Liver (tissue), 3 donors: ENCODE data around the gene HUNK.

Experiments used
- ATF3 ChIP-seq: IDR thresholded peaks from 2 replicates; pipeline ENCODE4 v1.6.1; 2016; ENCODE audit warnings: antibody characterized with exemption
- CTCF ChIP-seq: fragments of 150-350 bp; IDR thresholded peaks from 2 replicates; pipeline ENCODE4 v1.5.1; 2017; ENCODE audit warnings: improper control_type of control experiment, low read depth, low read length; ENCODE audit not compliant: missing input control
- FOXA1 ChIP-seq: IDR thresholded peaks from 2 replicates; pipeline ENCODE4 v1.6.1; 2016; ENCODE audit warnings: antibody characterized with exemption
- GABPA ChIP-seq, 2 donors: IDR thresholded peaks in 1 of 2; conservative IDR thresholded peaks in 1 of 2; 2 replicates each; pipeline ENCODE4 v1.6.1; 2016; ENCODE audit warnings: antibody characterized with exemption in 2 of 2, mild to moderate bottlenecking in 1 of 2, moderate library complexity in 1 of 2
- MAX ChIP-seq: IDR thresholded peaks from 2 replicates; pipeline ENCODE4 v1.6.1; 2016; ENCODE audit warnings: antibody characterized with exemption
- NR2F2 ChIP-seq: IDR thresholded peaks from 2 replicates; pipeline ENCODE4 v1.6.1; 2016; ENCODE audit warnings: antibody characterized with exemption
- RAD21 ChIP-seq, 2 donors: IDR thresholded peaks; 2 replicates each; pipeline ENCODE4 v1.6.1; 2016; ENCODE audit warnings: antibody characterized with exemption in 2 of 2, mild to moderate bottlenecking in 2 of 2
- REST ChIP-seq: IDR thresholded peaks from 2 replicates; pipeline ENCODE4 v1.6.1; 2016; ENCODE audit warnings: antibody characterized with exemption, mild to moderate bottlenecking
- TAF1 ChIP-seq: conservative IDR thresholded peaks from 2 replicates; pipeline ENCODE4 v1.6.1; 2016; ENCODE audit warnings: antibody characterized with exemption, mild to moderate bottlenecking
- YY1 ChIP-seq: IDR thresholded peaks from 2 replicates; pipeline ENCODE4 v1.6.1; 2016; ENCODE audit warnings: antibody characterized with exemption, mild to moderate bottlenecking
- donor health status: healthy.
- donor health status: healthy.

- no peak for TF ChIP-seq CTCF
- no peak for TF ChIP-seq MAX
- no peak for TF ChIP-seq NR2F2
- no peak for TF ChIP-seq RAD21 (IDR thresholded peaks at IDR 0.05)
- TF ChIP-seq YY1: no peak
- TF ChIP-seq FOXA1: no peak
- TF ChIP-seq GABPA (IDR thresholded peaks at IDR 0.05 in 1 of 2, conservative IDR thresholded peaks at IDR 0.05 in 1 of 2): no peak
- no peak for TF ChIP-seq REST
- TF ChIP-seq TAF1: no peak
- TF ChIP-seq ATF3: no peak
Observed at GRCh38 chr21:31903896-31904295, 31.1 kb downstream of the HUNK start.
